Measurements from ENCODE around the gene SLC9A7.

- TF ChIP-seq TCF7L2 (IDR thresholded peaks at IDR 0.05; ENCODE audit: borderline replicate concordance, low read depth, low read length) (no peak), CTCF (tag by site-specific recombination; IDR thresholded peaks at IDR 0.05) (no peak), ZNF302 (tag by site-specific recombination; IDR thresholded peaks at IDR 0.05; ENCODE audit: low read depth) (no peak), KLF10 (tag by site-specific recombination; IDR thresholded peaks at IDR 0.05) (no peak), YY1 (tag by site-specific recombination; IDR thresholded peaks at IDR 0.05) (no peak), ZNF555 (tag by site-specific recombination; conservative IDR thresholded peaks at IDR 0.05) (no peak), ZNF138 (tag by site-specific recombination; IDR thresholded peaks at IDR 0.05; ENCODE audit: borderline replicate concordance) (no peak)
These were observed 199.9 kb downstream of the SLC9A7 start for GRCh38 chrX:46559062-46559461.
